HG02763 (cell line): ENCODE measurements around the gene TBC1D8.

Source experiments
- ATAC-seq: cut with Tn5 transposase; IDR thresholded peaks from one replicate; pipeline ENCODE4 v1.9.1; 2021; ENCODE audit warnings: mild to moderate bottlenecking, moderate library complexity; ENCODE audit not compliant: unreplicated experiment

TBC1D8 gene

GRCh38 chr2:101037161-101037755 is 113.9 kb downstream of the TBC1D8 start:
- no peak for ATAC-seq

DNA sequence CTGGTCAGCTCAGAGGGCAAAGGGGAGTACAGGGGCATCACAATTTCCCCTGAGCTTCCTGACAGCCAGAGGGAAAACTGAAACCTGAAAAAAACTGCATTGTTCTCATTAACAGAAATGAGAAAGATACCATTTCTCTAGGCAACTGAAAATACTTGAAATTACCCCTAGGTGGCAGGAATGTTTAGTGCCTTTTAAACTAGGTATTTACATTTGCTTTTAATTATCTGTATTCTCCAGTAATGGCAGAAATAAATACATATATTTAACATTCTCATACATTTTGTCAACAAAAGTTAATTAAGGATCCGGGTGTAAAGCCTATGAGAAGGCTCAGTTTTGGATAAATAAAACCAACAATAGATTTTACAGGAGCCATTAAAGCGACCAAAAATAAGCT is 114.6 kb downstream of the TBC1D8 start:
- ATAC-seq: no peak

DNA sequence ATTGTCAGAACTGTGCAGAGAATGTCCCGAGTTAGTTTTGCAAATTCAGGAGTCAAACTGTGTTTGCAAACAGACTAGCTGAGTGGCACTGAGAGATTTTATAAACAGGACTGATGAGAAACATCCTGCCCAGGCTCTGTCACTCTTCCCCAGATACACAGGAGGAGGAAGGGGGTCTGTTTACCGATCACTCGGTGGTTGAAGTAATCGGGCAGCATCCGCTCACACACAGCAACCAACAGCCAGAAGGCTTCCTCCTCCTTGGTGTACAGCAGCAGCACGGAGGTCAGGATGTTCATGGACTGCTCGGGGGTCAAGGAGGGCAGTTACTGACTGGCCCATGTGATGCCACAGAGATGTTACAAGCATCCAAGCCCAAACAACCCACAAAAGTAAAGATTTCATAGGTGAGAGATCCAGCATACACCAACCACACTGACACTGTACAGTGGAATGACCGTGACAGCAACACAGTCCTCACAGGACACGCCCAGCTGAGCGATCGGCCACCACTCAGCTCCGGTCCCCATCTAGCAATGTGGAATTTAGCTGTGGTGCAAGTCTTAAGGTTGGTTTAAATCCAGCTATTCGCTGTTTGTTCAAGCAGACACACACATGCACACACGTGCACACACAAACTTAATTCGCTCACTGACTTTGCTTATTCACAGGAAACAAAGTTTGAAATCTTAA is 119.0 kb downstream of the TBC1D8 start:
- no peak for ATAC-seq

- ATAC-seq: no peak
Observed at GRCh38 chr2:101030866-101031554, 120.2 kb downstream of the TBC1D8 start.

- ATAC-seq: no peak
Observed at GRCh38 chr2:101027852-101028251, 123.3 kb downstream of the TBC1D8 start.

GRCh38 chr2:101026923-101027469 is 124.2 kb downstream of the TBC1D8 start:
- no peak for ATAC-seq

GRCh38 chr2:101026253-101026701 is 124.9 kb downstream of the TBC1D8 start:
- no peak for ATAC-seq

DNA sequence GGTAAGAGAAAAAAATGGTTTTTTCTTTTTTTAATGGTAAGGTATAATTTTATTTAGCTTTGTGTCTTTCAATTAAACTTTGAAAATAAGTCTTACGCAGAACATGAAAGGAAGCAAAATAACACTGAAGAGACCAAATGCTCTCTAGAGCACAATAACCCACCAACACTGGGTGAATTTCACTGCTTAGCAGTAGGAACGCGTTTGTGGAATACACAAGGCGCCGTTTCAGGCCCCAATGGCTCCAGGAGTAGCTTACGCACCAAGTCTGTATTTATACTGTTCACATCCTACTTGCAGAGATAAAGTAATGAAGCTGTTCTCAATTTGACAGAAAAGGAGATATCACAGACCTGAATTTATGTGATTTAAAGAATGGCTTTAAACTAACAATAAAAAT is 125.6 kb downstream of the TBC1D8 start:
- ATAC-seq: no peak

DNA sequence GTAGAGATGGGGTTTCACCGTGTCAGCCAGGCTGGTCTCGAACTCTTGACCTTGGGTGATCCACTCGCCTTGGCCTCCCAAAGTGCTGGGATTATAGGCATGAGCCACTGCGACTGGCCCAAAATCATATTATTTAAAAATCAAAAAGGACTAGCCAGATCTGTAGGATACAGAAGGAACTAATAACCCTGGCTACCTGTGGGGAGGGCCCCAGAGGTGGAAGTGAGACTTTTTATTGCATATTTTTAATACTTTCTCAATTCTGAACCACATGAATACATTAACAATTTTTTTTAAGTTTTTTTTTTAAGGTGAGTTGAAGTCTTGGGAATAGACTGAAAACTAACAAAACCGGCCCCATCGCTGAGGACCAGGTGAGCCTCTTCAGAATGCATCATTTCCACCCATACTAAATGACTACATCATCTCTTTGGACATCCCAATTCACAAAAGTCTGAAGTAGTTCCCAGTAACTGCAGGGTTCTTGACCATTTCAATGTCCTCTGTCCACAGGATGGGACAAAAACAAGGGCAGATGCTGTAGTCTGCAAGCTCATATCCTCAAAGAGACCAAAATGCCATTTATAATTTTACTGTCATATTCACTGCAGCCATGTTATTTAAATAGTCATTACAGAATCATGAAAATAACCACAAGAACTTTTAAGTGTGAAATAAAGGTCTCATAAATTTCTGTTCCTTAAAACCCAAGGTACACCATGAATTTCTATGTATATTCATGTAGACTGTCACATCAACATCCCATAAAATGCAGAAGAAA is 127.7 kb downstream of the TBC1D8 start:
- no peak for ATAC-seq

- ATAC-seq: no peak
Observed at GRCh38 chr2:101022221-101022620, 129.0 kb downstream of the TBC1D8 start.

DNA sequence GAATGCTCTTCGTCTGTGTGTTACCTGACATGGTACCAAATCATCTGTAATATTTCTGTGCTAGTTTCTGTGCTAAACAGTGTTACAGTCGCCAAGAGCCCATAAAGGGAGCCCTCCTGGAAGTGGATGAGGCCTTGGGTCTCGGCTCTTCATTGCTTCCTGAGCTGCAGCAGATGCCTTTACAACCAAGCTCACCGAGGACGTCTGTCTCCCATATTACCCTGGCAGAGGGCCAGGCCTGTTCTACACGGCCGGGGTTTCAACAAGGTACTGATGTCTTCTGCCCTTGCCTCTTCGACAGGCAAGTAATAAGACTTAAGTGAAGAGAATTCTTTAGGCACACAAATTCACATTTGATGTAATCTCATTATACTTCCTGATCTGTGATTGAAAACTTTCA is 132.2 kb downstream of the TBC1D8 start:
- ATAC-seq: no peak

GRCh38 chr2:101017371-101017770 is 133.8 kb downstream of the TBC1D8 start:
- ATAC-seq: no peak

DNA sequence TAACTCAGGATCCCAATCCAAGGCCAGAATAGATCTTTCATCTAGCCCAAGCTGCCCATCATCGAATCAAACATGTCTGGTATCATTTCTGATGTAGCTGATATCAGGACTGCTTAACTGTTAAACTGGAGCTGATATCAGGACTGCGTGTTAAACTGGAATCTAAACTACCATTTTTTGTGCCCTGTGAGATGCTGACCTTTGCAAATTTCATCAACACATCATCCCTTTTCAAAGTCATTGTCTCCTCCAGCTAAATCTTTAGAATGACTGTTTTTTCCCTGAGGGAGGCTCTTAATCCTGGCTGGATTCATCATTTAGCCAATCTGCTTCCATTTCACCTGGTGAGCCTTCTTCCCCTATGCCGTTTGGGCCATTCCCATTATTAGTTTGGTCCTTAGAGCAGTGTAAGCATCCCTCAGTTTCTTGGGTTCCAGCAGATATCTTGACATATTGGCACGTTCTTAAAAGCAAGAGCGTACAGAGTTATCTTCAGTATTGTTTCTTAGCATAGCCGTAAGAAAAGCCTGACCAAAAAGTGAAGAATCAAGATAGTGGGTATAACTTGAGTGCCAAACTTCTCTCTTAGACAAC is 136.8 kb downstream of the TBC1D8 start:
- ATAC-seq: no peak

DNA sequence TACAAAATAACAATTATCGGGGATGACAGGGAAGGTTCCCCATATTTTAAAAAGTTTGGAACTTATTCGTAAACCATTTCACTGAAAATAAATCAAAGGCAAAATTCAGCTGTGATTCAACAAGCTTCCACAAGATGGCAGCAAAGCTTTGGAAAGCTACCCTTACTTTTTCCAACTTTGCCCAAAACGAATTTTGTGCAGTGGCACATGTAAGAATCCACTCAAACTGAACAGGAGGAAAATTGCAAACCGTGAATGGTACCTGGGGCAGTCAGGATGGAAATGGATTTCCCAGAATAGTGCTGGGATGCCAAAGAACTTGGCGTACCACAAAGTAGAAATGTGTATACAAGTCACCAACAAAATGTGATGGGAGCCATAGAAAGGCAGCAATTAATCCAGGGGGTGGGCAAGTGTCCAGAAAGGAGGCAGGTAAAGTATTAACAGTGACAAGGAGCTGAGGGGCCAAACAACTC is 138.4 kb downstream of the TBC1D8 start:
- ATAC-seq: no peak

DNA sequence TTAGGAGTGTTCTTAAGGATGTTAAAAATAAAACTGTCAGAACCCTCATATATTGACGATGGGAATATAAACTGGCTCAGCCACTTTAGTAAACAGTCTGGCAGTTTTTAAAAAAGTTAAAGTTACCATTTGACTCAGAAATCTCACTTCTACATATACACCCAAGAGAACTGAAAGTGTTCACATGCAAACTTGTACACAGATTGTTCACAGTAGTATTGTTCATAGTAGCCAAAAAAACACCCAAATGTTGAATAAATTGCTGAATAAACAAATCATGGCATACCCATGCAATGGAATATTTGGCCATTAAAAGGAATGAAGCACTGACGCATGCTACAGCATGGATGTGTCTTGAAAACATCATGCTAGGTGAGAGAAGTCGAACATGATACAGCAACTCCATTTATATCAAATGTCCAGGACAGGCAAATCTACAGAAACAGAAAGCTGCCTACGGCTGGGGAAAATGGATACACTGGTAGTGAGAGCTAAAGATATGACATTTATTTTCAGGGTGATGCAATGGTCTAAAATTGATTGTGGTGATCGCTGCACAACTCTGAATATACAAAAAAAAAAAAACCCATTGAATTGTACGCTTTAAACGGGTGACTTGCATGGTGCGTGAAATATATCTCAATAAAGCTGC is 139.0 kb downstream of the TBC1D8 start:
- peak; percentile 89 for ATAC-seq

DNA sequence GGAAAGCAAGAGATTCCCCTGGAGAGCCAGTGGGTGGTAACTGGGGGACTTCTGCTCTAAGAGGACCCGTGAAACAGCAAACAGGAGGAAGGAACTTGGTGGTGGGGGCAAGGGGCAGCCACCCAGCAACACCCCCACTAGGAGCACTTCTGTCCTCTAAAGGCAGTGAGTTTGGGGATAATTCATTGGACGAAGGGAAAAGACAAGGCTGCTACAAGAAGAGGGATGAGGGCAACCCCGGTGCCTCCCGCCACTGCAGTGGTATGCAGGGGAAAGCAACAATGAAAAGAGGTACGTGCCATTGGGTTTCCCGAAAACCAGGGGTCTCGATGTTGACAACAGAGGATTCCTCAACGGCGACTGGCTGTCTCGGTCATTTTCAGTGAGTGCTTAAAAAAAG is 140.0 kb downstream of the TBC1D8 start:
- ATAC-seq: no peak

DNA sequence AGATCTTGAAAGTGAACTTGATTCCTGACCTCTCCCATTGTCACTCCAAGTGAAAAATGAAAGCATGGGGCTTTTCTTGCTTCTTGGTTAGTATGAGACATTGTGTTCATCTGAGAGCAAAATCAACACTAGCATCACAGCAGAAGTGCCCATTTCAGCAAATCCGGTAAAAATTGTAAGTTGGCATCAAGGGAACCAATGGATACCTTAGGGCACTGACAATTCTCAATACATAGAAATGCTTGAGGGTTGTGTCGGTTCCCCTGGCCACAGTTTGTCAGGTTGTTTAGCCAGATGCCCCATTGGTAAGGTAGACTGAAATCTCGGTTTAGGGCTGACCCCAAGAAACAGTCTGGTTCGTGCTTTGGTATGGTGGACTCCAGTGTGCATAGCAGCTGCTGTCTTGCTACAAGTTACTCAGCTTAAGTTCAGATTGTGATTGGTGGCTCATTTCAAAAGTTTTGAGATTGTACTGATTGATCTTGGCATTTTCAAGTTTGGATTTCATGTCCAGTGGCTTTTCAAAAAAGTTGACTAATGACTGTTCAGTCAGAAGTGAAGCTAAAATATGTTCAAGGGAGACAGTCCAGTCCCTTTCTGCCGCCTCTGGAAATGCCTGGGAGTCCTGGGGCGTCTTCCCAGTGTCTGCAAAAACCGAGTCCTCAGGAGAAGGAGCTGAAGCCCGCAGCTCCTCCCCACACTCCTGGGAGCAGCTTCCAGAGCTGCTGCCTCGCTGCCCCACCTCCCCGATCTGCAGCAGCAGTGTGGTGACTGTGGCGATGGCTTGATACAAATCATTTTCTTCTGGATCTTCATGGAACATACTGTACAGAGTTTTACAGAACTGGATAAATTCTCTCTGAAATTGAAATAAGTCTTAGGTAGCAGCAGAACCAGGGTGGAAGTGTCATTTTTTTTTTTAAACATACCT is 143.5 kb downstream of the TBC1D8 start:
- ATAC-seq: no peak

DNA sequence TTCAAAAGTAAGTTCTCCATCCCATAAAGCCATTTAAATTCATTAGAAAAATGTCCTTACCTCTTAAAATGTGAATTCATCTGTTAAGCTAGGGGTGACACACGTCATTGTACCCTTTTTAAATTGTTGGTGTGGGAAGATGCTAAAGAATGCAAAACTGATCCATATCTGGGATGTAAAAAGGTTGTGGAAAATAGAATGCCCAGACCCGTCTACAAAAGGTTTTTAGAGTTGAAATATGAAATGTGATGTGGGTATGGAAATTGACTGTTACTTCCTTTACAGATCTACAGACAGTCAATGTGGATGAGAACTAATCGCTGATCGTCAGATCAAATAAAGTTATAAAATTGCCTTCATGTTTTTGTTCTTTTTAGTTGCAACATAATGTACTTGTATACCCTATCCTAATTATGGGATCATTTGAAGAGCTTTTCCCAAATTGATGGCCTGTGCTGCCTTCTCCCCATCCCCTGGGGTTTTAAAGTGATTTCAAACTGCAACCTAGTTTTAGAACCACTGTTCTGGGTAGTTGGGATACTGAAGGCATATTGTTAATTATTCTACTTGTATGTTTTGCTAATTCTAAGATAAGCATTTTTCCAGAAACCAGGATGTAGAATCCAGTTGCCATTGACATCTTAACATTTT is 145.0 kb downstream of the TBC1D8 start:
- ATAC-seq: no peak
